ENCODE data around the gene SNX30. TPM values are rescaled to one million over a fixed set of nuclear protein-coding genes. Genes with fewer than 3 reads are reported as not detected.

Gene SNX30
- total RNA-seq, 4 donors from 2014 or later, result 7.1 to 10.5 (median 8.9) TPM

GRCh38 chr9:112787978-112788377 lies 37.4 kb downstream of the SNX30 start:
- TF ChIP-seq, protein P1, sequence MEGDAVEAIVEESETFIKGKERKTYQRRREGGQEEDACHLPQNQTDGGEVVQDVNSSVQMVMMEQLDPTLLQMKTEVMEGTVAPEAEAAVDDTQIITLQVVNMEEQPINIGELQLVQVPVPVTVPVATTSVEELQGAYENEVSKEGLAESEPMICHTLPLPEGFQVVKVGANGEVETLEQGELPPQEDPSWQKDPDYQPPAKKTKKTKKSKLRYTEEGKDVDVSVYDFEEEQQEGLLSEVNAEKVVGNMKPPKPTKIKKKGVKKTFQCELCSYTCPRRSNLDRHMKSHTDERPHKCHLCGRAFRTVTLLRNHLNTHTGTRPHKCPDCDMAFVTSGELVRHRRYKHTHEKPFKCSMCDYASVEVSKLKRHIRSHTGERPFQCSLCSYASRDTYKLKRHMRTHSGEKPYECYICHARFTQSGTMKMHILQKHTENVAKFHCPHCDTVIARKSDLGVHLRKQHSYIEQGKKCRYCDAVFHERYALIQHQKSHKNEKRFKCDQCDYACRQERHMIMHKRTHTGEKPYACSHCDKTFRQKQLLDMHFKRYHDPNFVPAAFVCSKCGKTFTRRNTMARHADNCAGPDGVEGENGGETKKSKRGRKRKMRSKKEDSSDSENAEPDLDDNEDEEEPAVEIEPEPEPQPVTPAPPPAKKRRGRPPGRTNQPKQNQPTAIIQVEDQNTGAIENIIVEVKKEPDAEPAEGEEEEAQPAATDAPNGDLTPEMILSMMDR (IDR thresholded peaks at IDR 0.05), result no peak
- TF ChIP-seq POLR2AphosphoS5 (IDR thresholded peaks at IDR 0.05), result no peak
- no peak for TF ChIP-seq EP300 (IDR thresholded peaks at IDR 0.05)
- TF ChIP-seq POLR2A (IDR thresholded peaks at IDR 0.05; ENCODE audit: low read depth), result no peak
- H3K27ac ChIP-seq (replicated peaks in 1 of 4), result no peak overlapping the region
- 93% methylated on average over 3 of the region's 3 CpGs for WGBS
- H3K27me3 ChIP-seq, result no peaks in the 10 kb centered on the region
- H3K9me3 ChIP-seq, result no peaks in the 10 kb centered on the region
- intact Hi-C loops (cut with DNase I), result no loop called here
- H3K4me3 ChIP-seq, result no peak overlapping the region
- H3K36me3 ChIP-seq, result no peaks in the 10 kb centered on the region
- no peak for DNase-seq (ENCODE audit: extremely low spot score)
- H3K4me1 ChIP-seq, result peaks cover 8 to 48% (median 37%) of the 10 kb centered on the region in 4 donors

GRCh38 chr9:112789473-112789872 lies 38.9 kb downstream of the SNX30 start:
- Histone ChIP-seq H3K4me3 (no peak overlapping the region), H3K4me1 (peaks cover under 1 to 38% (median 30%) of the 10 kb centered on the region in 4 donors), H3K27ac (replicated peaks in 1 of 4) (peak overlapping the region; percentile 25 to 62 (median 42)), H3K27me3 (no peaks in the 10 kb centered on the region), H3K36me3 (no peaks in the 10 kb centered on the region), H3K9me3 (no peaks in the 10 kb centered on the region)
- TF ChIP-seq POLR2A (IDR thresholded peaks at IDR 0.05; ENCODE audit: low read depth), result no peak
- no peak for TF ChIP-seq EP300 (IDR thresholded peaks at IDR 0.05)
- TF ChIP-seq, protein P1 (IDR thresholded peaks at IDR 0.05), result no peak
- peak in 1 of 2 donors; percentile 60 for TF ChIP-seq POLR2AphosphoS5 (IDR thresholded peaks at IDR 0.05)
- intact Hi-C loops (cut with DNase I), result no loop called here
- WGBS, result 38% methylated on average over 1 of the region's 1 CpG
- DNase-seq (ENCODE audit: extremely low spot score), result no peak

GRCh38 chr9:112789891-112790774 lies 39.6 kb downstream of the SNX30 start:
- intact Hi-C loops (cut with DNase I), result loop anchor here (5.0 kb wide), 2 partner anchors 38 to 73 kb away; partner anchors contain the start of genes INIP and SNX30
- Histone ChIP-seq H3K27ac (replicated peaks in 1 of 4) (peak overlapping the region in 3 of 4 donors; percentile 25 to 32 (median 26)), H3K36me3 (no peaks in the 10 kb centered on the region), H3K4me1 (peaks cover 0 to 31% (median 26%) of the 10 kb centered on the region in 4 donors), H3K27me3 (no peaks in the 10 kb centered on the region), H3K4me3 (no peak overlapping the region), H3K9me3 (no peaks in the 10 kb centered on the region)
- 62% methylated on average over 5 of the region's 5 CpGs for WGBS
- DNase-seq (ENCODE audit: extremely low spot score), result no peak
- no peak for TF ChIP-seq EP300 (IDR thresholded peaks at IDR 0.05)
- TF ChIP-seq, protein P1 (IDR thresholded peaks at IDR 0.05), result no peak
- no peak for TF ChIP-seq POLR2A (IDR thresholded peaks at IDR 0.05; ENCODE audit: low read depth)
- TF ChIP-seq POLR2AphosphoS5 (IDR thresholded peaks at IDR 0.05), result no peak

GRCh38 chr9:112792670-112793069 lies 42.1 kb downstream of the SNX30 start:
- intact Hi-C loops (cut with DNase I), result loop anchor here (5.0 kb wide), 2 partner anchors 40 to 75 kb away; partner anchors contain the start of genes INIP and SNX30
- H3K27ac ChIP-seq (replicated peaks in 1 of 4), result no peak overlapping the region
- H3K4me1 ChIP-seq, result peaks cover 0 to 31% (median 26%) of the 10 kb centered on the region in 4 donors

More at GRCh38 chr9:112792670-112793069, 42.1 kb downstream of the SNX30 start:
- TF ChIP-seq, protein P1 (IDR thresholded peaks at IDR 0.05), result no peak
- TF ChIP-seq EP300 (IDR thresholded peaks at IDR 0.05), result no peak
- TF ChIP-seq POLR2A (IDR thresholded peaks at IDR 0.05; ENCODE audit: low read depth), result no peak
- TF ChIP-seq POLR2AphosphoS5 (IDR thresholded peaks at IDR 0.05), result no peak
- no peaks in the 10 kb centered on the region for H3K36me3 ChIP-seq
- no peaks in the 10 kb centered on the region for H3K9me3 ChIP-seq
- 50% methylated on average over 1 of the region's 1 CpG for WGBS
- DNase-seq (ENCODE audit: extremely low spot score), result no peak
- H3K27me3 ChIP-seq, result no peaks in the 10 kb centered on the region
- H3K4me3 ChIP-seq, result no peak overlapping the region
